Gastroesophageal sphincter (tissue), 4 donors: ENCODE measurements around the gene COLGALT1. TPM values are rescaled to one million over a fixed set of nuclear protein-coding genes. Genes with fewer than 3 reads are reported as not detected.

Experiments
- ATAC-seq: fragments of 150-250 bp; one replicate; pipeline ENCODE4 v1.9.1; 2016; ENCODE audit warnings: mild to moderate bottlenecking, moderate library complexity
- H3K27ac ChIP-seq, 4 donors: fragments of 200-600 bp; sonication (generic) in 3 of 4; 1 replicate in 3 of 4; 2 replicates in 1 of 4; pipeline ENCODE4 v1.5.1; 2016 to 2019
- H3K27me3 ChIP-seq: fragments of 200-600 bp; sonication (generic); one replicate; pipeline ENCODE4 v1.5.1; 2019
- H3K36me3 ChIP-seq, 2 donors: fragments of 200-600 bp; sonication (generic); one replicate each; pipeline ENCODE4 v1.5.1; 2019; ENCODE audit warnings: control low read depth in 1 of 2
- H3K4me1 ChIP-seq, 3 donors: fragments of 200-600 bp; sonication (generic); 1 replicate in 2 of 3; 2 replicates in 1 of 3; pipeline ENCODE4 v1.5.1; 2016 to 2019; ENCODE audit warnings: control low read depth in 2 of 3
- H3K4me3 ChIP-seq, 2 donors: fragments of 200-600 bp; sonication (generic); one replicate each; pipeline ENCODE4 v1.5.1; 2019; ENCODE audit warnings: mild to moderate bottlenecking in 1 of 2, moderate library complexity in 1 of 2
- H3K9me3 ChIP-seq, 3 donors: fragments of 200-600 bp; sonication (generic); one replicate each; pipeline ENCODE4 v1.5.1; 2017 to 2019; ENCODE audit warnings: control low read depth in 2 of 3
- EP300 ChIP-seq: sonication (generic); formaldehyde crosslinking; IDR thresholded peaks from one replicate; pipeline ENCODE4 v1.6.1; 2017; ENCODE audit warnings: antibody characterized with exemption, mild to moderate bottlenecking
- POLR2A ChIP-seq, 2 donors: fragments of 450-650 bp; IDR thresholded peaks; one replicate each; pipeline ENCODE4 v1.6.1; 2017; ENCODE audit warnings: antibody characterized with exemption in 2 of 2, mild to moderate bottlenecking in 2 of 2, moderate library complexity in 1 of 2
- POLR2AphosphoS5 ChIP-seq: sonication (generic); formaldehyde crosslinking; IDR thresholded peaks from one replicate; pipeline ENCODE4 v1.6.1; 2017; ENCODE audit warnings: antibody characterized with exemption
- WGBS, 2 donors: methylation state at CpG; one replicate each; pipeline ENCODE4 v1.1.5; 2018; ENCODE audit warnings: low coverage in 1 of 2; 5-methylcytosine and 5-hydroxymethylcytosine counted together
- total RNA-seq, 4 donors: library from RNA; depleted of rRNA; stranded (reverse); fragments of >200 nt; gene quantifications; one replicate each; pipeline ENCODE4 v1.1.0, GENCODE V29; 2016
- TF ChIP-seq, protein P1 (sequence below), 4 experiments: fragments of 200-600 bp in 2 of 4; fragments of 450-650 bp in 2 of 4; sonication (generic) in 1 of 4; IDR thresholded peaks; one replicate each; pipeline ENCODE4 v1.5.1; 2017 to 2019; ENCODE audit warnings: antibody characterized with exemption in 4 of 4, mild to moderate bottlenecking in 2 of 4, moderate library complexity in 2 of 4

The COLGALT1 gene
- total RNA-seq, 4 donors from 2014 or later: 54.7 to 78.9 (median 61.2) TPM

DNA sequence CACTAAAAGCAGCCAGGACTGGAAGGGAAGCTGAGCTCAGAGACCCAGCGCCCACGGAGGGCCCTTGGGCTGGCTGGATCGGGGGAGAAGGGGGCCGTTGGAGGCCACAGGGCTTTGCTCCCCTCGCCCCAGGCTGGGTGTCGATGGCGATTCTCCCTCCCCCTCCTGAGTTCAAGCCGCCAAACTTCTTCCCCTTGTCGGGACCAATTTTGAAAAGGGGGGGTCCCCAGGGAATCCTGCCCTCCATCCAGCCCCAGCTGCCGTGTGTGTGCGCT lies 61.2 kb downstream of the COLGALT1 start:
- Histone ChIP-seq H3K4me3 (peak overlapping the region in 1 of 2 donors; percentile 6), H3K27ac (no peak overlapping the region), H3K4me1 (peaks cover 0 to 12% (median 0%) of the 10 kb centered on the region in 3 donors), H3K9me3 (peaks cover 0 to 6% (median 0%) of the 10 kb centered on the region in 3 donors), H3K27me3 (peaks cover 93% of the 10 kb centered on the region), H3K36me3 (no peaks in the 10 kb centered on the region)
- TF ChIP-seq EP300: no peak
- TF ChIP-seq POLR2A (IDR thresholded peaks at IDR 0.05): no peak
- TF ChIP-seq, protein P1, sequence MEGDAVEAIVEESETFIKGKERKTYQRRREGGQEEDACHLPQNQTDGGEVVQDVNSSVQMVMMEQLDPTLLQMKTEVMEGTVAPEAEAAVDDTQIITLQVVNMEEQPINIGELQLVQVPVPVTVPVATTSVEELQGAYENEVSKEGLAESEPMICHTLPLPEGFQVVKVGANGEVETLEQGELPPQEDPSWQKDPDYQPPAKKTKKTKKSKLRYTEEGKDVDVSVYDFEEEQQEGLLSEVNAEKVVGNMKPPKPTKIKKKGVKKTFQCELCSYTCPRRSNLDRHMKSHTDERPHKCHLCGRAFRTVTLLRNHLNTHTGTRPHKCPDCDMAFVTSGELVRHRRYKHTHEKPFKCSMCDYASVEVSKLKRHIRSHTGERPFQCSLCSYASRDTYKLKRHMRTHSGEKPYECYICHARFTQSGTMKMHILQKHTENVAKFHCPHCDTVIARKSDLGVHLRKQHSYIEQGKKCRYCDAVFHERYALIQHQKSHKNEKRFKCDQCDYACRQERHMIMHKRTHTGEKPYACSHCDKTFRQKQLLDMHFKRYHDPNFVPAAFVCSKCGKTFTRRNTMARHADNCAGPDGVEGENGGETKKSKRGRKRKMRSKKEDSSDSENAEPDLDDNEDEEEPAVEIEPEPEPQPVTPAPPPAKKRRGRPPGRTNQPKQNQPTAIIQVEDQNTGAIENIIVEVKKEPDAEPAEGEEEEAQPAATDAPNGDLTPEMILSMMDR (IDR thresholded peaks at IDR 0.05): no peak
- TF ChIP-seq POLR2AphosphoS5: no peak
- ATAC-seq: no peak
- WGBS, 2 donors: 0 to 14% methylated on average over 1 to 8 of the region's 11 CpGs

DNA sequence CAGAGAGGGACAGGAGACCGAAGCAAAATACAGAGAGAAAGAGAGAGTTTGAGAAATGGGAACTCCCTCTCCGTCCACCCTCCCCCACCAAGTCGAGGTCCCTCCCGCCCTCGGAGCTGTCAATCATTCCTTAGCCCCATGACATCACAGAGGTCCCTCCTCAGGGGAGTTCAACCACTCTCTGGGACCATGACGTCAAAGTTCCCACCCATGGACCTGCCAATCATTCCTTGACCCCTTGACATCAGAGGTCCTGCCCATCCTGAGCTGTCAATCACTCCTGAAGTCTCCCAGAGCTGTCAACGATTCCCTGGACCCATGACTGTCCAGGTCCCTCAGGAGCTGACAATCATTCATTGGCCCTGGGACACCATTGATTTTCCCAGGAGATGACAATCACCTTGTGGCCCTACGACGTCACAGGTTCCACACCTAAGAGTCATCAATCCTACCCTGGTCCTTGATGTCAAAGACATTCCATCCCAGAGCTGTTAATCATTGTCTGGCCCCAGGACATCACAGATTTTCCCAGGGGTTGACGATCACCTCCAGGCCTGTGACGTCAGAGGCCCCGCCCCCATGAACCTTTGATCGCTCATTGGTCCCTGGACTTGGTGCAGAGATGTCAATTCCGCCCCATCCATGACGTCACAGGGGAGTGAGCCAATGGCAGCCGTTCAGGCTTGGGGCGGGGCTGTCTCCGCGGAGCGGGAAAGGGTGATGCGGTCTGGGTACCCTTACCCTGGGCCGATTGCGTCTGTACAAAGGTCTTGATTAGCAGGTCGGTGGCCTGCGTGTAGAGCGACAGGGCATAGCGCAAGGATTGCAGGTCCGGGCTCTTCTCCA lies 61.7 kb downstream of the COLGALT1 start:
- Histone ChIP-seq H3K27ac (no peak overlapping the region), H3K36me3 (no peaks in the 10 kb centered on the region), H3K27me3 (peaks cover 89% of the 10 kb centered on the region), H3K4me3 (peak overlapping the region in 1 of 2 donors; percentile 6), H3K9me3 (peaks cover 0 to 11% (median 0%) of the 10 kb centered on the region in 3 donors), H3K4me1 (peaks cover 0 to 12% (median 0%) of the 10 kb centered on the region in 3 donors)
- TF ChIP-seq, protein P1 (IDR thresholded peaks at IDR 0.05): no peak
- TF ChIP-seq EP300: no peak
- no peak for TF ChIP-seq POLR2A (IDR thresholded peaks at IDR 0.05)
- TF ChIP-seq POLR2AphosphoS5: no peak
- no peak for ATAC-seq
- 20 to 63% methylated on average over 1 to 13 of the region's 28 CpGs for WGBS, 2 donors

DNA sequence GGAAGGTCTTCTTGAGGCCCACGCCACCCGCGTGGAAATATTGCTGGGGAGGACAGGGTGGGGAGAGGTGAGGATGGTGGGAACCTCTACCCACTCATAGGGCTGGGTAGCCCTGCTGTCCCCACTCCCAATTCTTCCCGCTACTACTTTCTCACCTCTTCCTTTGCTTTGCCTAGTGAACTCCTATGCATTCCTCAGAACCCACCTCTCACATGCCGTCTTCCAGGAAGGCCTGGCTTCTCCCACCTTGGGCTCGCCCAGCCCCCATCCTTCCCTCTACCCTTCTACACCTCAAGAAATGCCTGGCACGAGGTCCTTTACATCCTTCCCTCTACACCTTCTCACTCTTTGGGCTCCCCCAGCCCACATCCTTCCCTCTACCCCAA lies 62.4 kb downstream of the COLGALT1 start:
- H3K9me3 ChIP-seq: peaks cover 0 to 14% (median 0%) of the 10 kb centered on the region in 3 donors
- 92 to 100% methylated on average over 3 to 7 of the region's 7 CpGs for WGBS, 2 donors
- no peak overlapping the region for H3K27ac ChIP-seq
- TF ChIP-seq POLR2A (IDR thresholded peaks at IDR 0.05) (no peak), POLR2AphosphoS5 (no peak), EP300 (no peak)
- TF ChIP-seq, protein P1 (IDR thresholded peaks at IDR 0.05): no peak
- ATAC-seq: no peak
- peaks cover 90% of the 10 kb centered on the region for H3K27me3 ChIP-seq
- peaks cover 0 to 12% (median 0%) of the 10 kb centered on the region in 3 donors for H3K4me1 ChIP-seq
- no peak overlapping the region for H3K4me3 ChIP-seq
- no peaks in the 10 kb centered on the region for H3K36me3 ChIP-seq

DNA sequence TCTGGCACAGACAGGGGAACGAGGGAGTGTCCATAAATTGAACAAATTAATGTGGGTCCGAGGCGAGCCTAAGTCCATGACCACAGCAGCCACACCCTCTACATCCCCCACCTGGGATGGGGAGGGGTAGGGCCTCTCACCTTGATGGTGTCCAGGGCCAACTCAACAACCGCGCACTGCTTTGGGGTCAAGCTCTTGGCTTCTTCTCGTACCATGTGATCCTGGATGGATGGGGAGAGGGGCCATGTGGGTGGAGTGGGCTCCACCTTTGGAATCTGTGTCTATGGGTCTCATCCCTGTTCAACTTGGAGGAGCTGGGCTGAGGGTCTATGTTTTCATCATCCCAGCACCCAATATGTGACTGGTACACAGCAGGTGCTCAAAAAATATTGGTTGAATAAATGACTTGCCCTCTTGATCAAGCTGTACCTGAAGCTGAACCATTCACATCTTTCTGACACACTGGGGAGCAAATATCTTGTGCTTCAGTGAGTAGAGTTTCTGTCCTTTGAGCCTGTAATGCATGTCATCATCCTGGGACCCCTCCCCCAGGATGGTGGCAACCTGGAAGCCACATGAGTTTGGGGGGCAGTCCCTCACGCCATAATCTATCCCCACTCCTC lies 62.9 kb downstream of the COLGALT1 start:
- ATAC-seq: no peak
- Histone ChIP-seq H3K36me3 (no peaks in the 10 kb centered on the region), H3K27me3 (peaks cover 88% of the 10 kb centered on the region), H3K4me3 (no peak overlapping the region), H3K9me3 (peaks cover 0 to 14% (median 0%) of the 10 kb centered on the region in 3 donors), H3K4me1 (peaks cover 0 to 12% (median 0%) of the 10 kb centered on the region in 3 donors), H3K27ac (no peak overlapping the region)
- TF ChIP-seq POLR2AphosphoS5 (no peak), POLR2A (IDR thresholded peaks at IDR 0.05) (no peak), EP300 (no peak)
- TF ChIP-seq, protein P1 (IDR thresholded peaks at IDR 0.05): no peak
- 60% methylated on average over 1 of the region's 7 CpGs; no CpG with 5 or more reads in 1 of the 2 donors for WGBS, 2 donors
